Measurements from ENCODE around the gene ACP3. TPM values are rescaled to one million over a fixed set of nuclear protein-coding genes. Genes with fewer than 3 reads are reported as not detected.

ACP3 gene
- total and polyA plus RNA-seq, 2 donors (not counting 1 experiment from before 2014, with no cell fraction given), result 3.5 to 25.3 TPM

- H2AFZ ChIP-seq (ENCODE audit: low read length), result no peak overlapping the region
- no peaks in the 10 kb centered on the region for H3K9me3 ChIP-seq (ENCODE audit: control insufficient read depth, insufficient read depth, low read depth, low read length)
- no peak for DNase-seq (ENCODE audit: low read depth in 2 of 2)
- no peaks in the 10 kb centered on the region for H3K27me3 ChIP-seq (ENCODE audit: control insufficient read depth, insufficient read depth, low read length)
- no peaks in the 10 kb centered on the region for H3K79me2 ChIP-seq (ENCODE audit: control insufficient read depth, insufficient read depth, low read length)
- no peaks in the 10 kb centered on the region for H4K20me1 ChIP-seq (ENCODE audit: control insufficient read depth, extremely low read depth, insufficient read depth, low read length)
- no peak overlapping the region for H3K4me3 ChIP-seq (replicated peaks in 1 of 4; ENCODE audit: control extremely low read depth in 1 of 4, insufficient read depth in 1 of 4, low read depth in 3 of 4, low read length in 4 of 4)
- no peak overlapping the region for H3K27ac ChIP-seq (ENCODE audit: insufficient read depth, low read length)
- no peaks in the 10 kb centered on the region for H3K36me3 ChIP-seq (ENCODE audit: control insufficient read depth, insufficient read depth, low read length)
- H3K9ac ChIP-seq (ENCODE audit: insufficient read depth, low read length), result no peak overlapping the region
- TF ChIP-seq EZH2 (IDR thresholded peaks at IDR 0.05; ENCODE audit: low read length, missing control alignments), result no peak
- TF ChIP-seq, protein P1, sequence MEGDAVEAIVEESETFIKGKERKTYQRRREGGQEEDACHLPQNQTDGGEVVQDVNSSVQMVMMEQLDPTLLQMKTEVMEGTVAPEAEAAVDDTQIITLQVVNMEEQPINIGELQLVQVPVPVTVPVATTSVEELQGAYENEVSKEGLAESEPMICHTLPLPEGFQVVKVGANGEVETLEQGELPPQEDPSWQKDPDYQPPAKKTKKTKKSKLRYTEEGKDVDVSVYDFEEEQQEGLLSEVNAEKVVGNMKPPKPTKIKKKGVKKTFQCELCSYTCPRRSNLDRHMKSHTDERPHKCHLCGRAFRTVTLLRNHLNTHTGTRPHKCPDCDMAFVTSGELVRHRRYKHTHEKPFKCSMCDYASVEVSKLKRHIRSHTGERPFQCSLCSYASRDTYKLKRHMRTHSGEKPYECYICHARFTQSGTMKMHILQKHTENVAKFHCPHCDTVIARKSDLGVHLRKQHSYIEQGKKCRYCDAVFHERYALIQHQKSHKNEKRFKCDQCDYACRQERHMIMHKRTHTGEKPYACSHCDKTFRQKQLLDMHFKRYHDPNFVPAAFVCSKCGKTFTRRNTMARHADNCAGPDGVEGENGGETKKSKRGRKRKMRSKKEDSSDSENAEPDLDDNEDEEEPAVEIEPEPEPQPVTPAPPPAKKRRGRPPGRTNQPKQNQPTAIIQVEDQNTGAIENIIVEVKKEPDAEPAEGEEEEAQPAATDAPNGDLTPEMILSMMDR (conservative IDR thresholded peaks at IDR 0.05 in 1 of 2, IDR thresholded peaks at IDR 0.05 in 1 of 2; ENCODE audit: low read depth in 1 of 2, low read length in 2 of 2), result no peak
- no peaks in the 10 kb centered on the region for H3K4me1 ChIP-seq (ENCODE audit: control insufficient read depth, extremely low read depth, insufficient read depth, low read length)
- H3K4me2 ChIP-seq (ENCODE audit: extremely low read depth, insufficient read depth, low read length), result no peak overlapping the region
Observed at GRCh38 chr3:132381348-132381944, 64.2 kb downstream of the ACP3 start.

DNA sequence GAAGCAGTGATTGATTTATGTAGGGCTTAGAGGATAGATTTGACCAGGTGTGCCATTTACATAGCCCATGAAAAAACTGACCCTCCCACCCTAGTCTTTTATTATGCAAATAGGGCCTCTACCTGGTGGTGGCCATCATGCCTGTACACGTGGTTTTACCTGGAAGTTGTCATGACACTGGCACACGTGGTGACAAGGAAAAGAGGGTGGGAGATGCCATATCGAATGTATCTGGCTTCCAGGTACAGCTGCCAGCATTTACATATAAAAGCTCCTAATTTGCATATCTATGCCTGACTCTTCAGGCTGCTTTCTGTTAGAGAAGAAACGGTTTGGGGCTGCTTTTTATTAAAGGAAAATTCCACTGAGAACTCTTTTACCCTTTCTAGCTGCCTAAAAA lies 65.1 kb downstream of the ACP3 start:
- H3K36me3 ChIP-seq (ENCODE audit: control insufficient read depth, insufficient read depth, low read length), result no peaks in the 10 kb centered on the region
- no peak for TF ChIP-seq EZH2 (IDR thresholded peaks at IDR 0.05; ENCODE audit: low read length, missing control alignments)
- TF ChIP-seq, protein P1 (conservative IDR thresholded peaks at IDR 0.05 in 1 of 2, IDR thresholded peaks at IDR 0.05 in 1 of 2; ENCODE audit: low read depth in 1 of 2, low read length in 2 of 2), result no peak
- no peaks in the 10 kb centered on the region for H3K79me2 ChIP-seq (ENCODE audit: control insufficient read depth, insufficient read depth, low read length)
- H3K9me3 ChIP-seq (ENCODE audit: control insufficient read depth, insufficient read depth, low read depth, low read length), result no peaks in the 10 kb centered on the region
- no peak overlapping the region for H3K4me2 ChIP-seq (ENCODE audit: extremely low read depth, insufficient read depth, low read length)
- no peak for DNase-seq (ENCODE audit: low read depth in 2 of 2)
- H3K9ac ChIP-seq (ENCODE audit: insufficient read depth, low read length), result no peak overlapping the region
- peaks cover 2% of the 10 kb centered on the region for H3K27me3 ChIP-seq (ENCODE audit: control insufficient read depth, insufficient read depth, low read length)
- H4K20me1 ChIP-seq (ENCODE audit: control insufficient read depth, extremely low read depth, insufficient read depth, low read length), result no peaks in the 10 kb centered on the region
- no peak overlapping the region for H2AFZ ChIP-seq (ENCODE audit: low read length)
- no peak overlapping the region for H3K27ac ChIP-seq (ENCODE audit: insufficient read depth, low read length)
- no peak overlapping the region for H3K4me3 ChIP-seq (replicated peaks in 1 of 4; ENCODE audit: control extremely low read depth in 1 of 4, insufficient read depth in 1 of 4, low read depth in 3 of 4, low read length in 4 of 4)
- H3K4me1 ChIP-seq (ENCODE audit: control insufficient read depth, extremely low read depth, insufficient read depth, low read length), result no peaks in the 10 kb centered on the region

DNA sequence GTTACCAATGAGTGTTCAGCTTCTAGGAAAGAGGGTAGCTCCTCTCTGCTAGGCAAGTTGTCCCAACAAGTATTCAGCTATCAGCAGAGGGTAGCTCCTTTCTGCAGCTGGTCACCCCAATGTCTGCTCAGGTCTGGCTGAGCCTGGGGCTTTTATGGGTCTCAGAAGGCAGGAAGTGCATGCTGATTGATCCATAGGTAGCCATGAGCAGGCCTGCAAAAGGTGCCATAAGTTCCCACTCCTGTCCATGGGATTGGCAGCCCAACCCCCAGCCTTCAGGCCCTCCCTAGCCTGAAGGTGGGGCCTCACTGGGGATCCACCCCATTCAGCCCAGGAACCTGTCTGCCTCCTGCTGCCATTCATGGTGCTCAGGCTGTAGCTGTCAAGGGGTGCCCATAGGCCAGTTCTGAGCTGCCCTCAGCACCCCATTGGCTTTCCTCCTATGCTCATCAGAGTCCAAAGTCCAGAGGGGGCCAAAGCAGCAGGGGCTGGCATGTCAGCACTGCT lies 65.5 kb downstream of the ACP3 start:
- Histone ChIP-seq H3K4me3 (replicated peaks in 1 of 4; ENCODE audit: control extremely low read depth in 1 of 4, insufficient read depth in 1 of 4, low read depth in 3 of 4, low read length in 4 of 4) (no peak overlapping the region), H2AFZ (ENCODE audit: low read length) (no peak overlapping the region), H3K4me2 (ENCODE audit: extremely low read depth, insufficient read depth, low read length) (no peak overlapping the region), H3K4me1 (ENCODE audit: control insufficient read depth, extremely low read depth, insufficient read depth, low read length) (no peaks in the 10 kb centered on the region), H3K9ac (ENCODE audit: insufficient read depth, low read length) (no peak overlapping the region), H3K36me3 (ENCODE audit: control insufficient read depth, insufficient read depth, low read length) (no peaks in the 10 kb centered on the region), H3K79me2 (ENCODE audit: control insufficient read depth, insufficient read depth, low read length) (no peaks in the 10 kb centered on the region), H4K20me1 (ENCODE audit: control insufficient read depth, extremely low read depth, insufficient read depth, low read length) (no peaks in the 10 kb centered on the region), H3K27me3 (ENCODE audit: control insufficient read depth, insufficient read depth, low read length) (peaks cover 3% of the 10 kb centered on the region), H3K27ac (ENCODE audit: insufficient read depth, low read length) (no peak overlapping the region), H3K9me3 (ENCODE audit: control insufficient read depth, insufficient read depth, low read depth, low read length) (no peaks in the 10 kb centered on the region)
- no peak for TF ChIP-seq EZH2 (IDR thresholded peaks at IDR 0.05; ENCODE audit: low read length, missing control alignments)
- TF ChIP-seq, protein P1 (conservative IDR thresholded peaks at IDR 0.05 in 1 of 2, IDR thresholded peaks at IDR 0.05 in 1 of 2; ENCODE audit: low read depth in 1 of 2, low read length in 2 of 2), result no peak
- DNase-seq (ENCODE audit: low read depth in 2 of 2), result no peak

Measured in fibroblast of lung (primary cell).